Cardiac fibroblast (primary cell): ENCODE data around the gene SMO.
A peak's percentile ranks its signal among the peaks of the same experiment; 100 is the strongest.
"Not testable (repeated sequence)": the region's sequence is repeated elsewhere in the genome, so short reads cannot be mapped to it uniquely, and the experiment has no call there.

Experiments
- DNase-seq, 2 donors: peaks; one replicate each; pipeline versions ENCODE4 v3.0.0 to v3.0.0-alpha.2; 2010; ENCODE audit warnings: low read depth in 2 of 2
- H3K4me3 ChIP-seq, 2 donors: replicated peaks in 1 of 2; 1 replicate in 1 of 2; 2 replicates in 1 of 2; pipeline ENCODE4 v1.5.1; 2011; ENCODE audit warnings: low read depth in 2 of 2, low read length in 2 of 2, mild to moderate bottlenecking in 2 of 2, moderate library complexity in 1 of 2
- CTCF ChIP-seq: IDR thresholded peaks from one replicate; pipeline ENCODE4 v1.5.1; 2011; ENCODE audit warnings: low read depth, mild to moderate bottlenecking, low read length, inconsistent platforms

Gene SMO

GRCh38 chr7:129169686-129170440 lies 18.6 kb upstream of the SMO start:
- DNase-seq: no peak
- TF ChIP-seq CTCF: no peak
- peak overlapping the region; percentile 43 to 49 for H3K4me3 ChIP-seq

GRCh38 chr7:129170441-129171021 lies 17.9 kb upstream of the SMO start:
- no peak for DNase-seq
- TF ChIP-seq CTCF: no peak
- H3K4me3 ChIP-seq: no peak overlapping the region

- not testable (repeated sequence) for H3K4me3 ChIP-seq, DNase-seq
Observed at GRCh38 chr7:129173861-129174260, 14.6 kb upstream of the SMO start.

- no peak for TF ChIP-seq CTCF
- H3K4me3 ChIP-seq: no peak overlapping the region
- no peak for DNase-seq
Observed at GRCh38 chr7:129176916-129177710, 11.3 kb upstream of the SMO start.

- no peak overlapping the region for H3K4me3 ChIP-seq
- no peak for TF ChIP-seq CTCF
- DNase-seq: no peak
Observed at GRCh38 chr7:129184981-129185670, 3.3 kb upstream of the SMO start.

- TF ChIP-seq CTCF: no peak
- no peak overlapping the region for H3K4me3 ChIP-seq
- DNase-seq: no peak
Observed at GRCh38 chr7:129186749-129187260, 1.6 kb upstream of the SMO start.
